WTC11 (cell line): ENCODE measurements around the gene TMEM154. TPM values are rescaled to one million over a fixed set of nuclear protein-coding genes. Genes with fewer than 3 reads are reported as not detected.

Experiments
- ATAC-seq: fragments of 200-7000 bp; cut with Tn5 transposase; 2 replicates; pipeline ENCODE4 v1.10.0; 2021; ENCODE audit warnings: mild to moderate bottlenecking, moderate library complexity
- CTCF ChIA-PET: fragments of 300-600 bp; sonication (Branson Sonifier 250); formaldehyde crosslinking; loops from one replicate; lab custom pipeline; 2021; ENCODE audit warnings: antibody characterized with exemption; lab: Charles Lee
- POLR2A ChIA-PET: fragments of 350-600 bp; sonication (Branson Sonifier 250); formaldehyde crosslinking; loops from one replicate; lab custom pipeline; 2021; ENCODE audit warnings: antibody characterized with exemption; lab: Charles Lee
- DNase-seq: peaks from one replicate; pipeline ENCODE4 v3.0.0; 2021; ENCODE audit warnings: low spot score
- H3K27ac Mint-ChIP-seq: 2 replicates; pipeline ENCODE4 v1.8.0; 2021; ENCODE audit warnings: mixed read lengths
- H3K27me3 Mint-ChIP-seq: 2 replicates; pipeline ENCODE4 v1.8.0; 2021; ENCODE audit warnings: low read depth, mild to moderate bottlenecking, moderate library complexity, mixed read lengths
- H3K36me3 Mint-ChIP-seq: 2 replicates; pipeline ENCODE4 v1.8.0; 2021; ENCODE audit warnings: mixed read lengths
- H3K4me1 Mint-ChIP-seq: 2 replicates; pipeline ENCODE4 v1.8.0; 2022; ENCODE audit warnings: mixed read lengths
- H3K4me3 Mint-ChIP-seq: 2 replicates; pipeline ENCODE4 v1.8.0; 2021; ENCODE audit warnings: mild to moderate bottlenecking, moderate library complexity, mixed read lengths
- H3K9me3 Mint-ChIP-seq: 2 replicates; pipeline ENCODE4 v1.8.0; 2021; ENCODE audit warnings: mixed read lengths
- CREM ChIP-seq: sonication (generic); formaldehyde crosslinking; IDR thresholded peaks from 2 replicates; pipeline ENCODE4 v1.8.1; 2022; ENCODE audit warnings: mild to moderate bottlenecking, missing genetic modification reagents, moderate library complexity
- E2F4 ChIP-seq: sonication (generic); formaldehyde crosslinking; IDR thresholded peaks from 2 replicates; pipeline ENCODE4 v1.8.1; 2022; ENCODE audit warnings: low read depth, mild to moderate bottlenecking, moderate library complexity, missing genetic modification reagents, borderline replicate concordance
- HMGXB4 ChIP-seq: sonication (generic); formaldehyde crosslinking; IDR thresholded peaks from 2 replicates; pipeline ENCODE4 v1.8.1; 2023; ENCODE audit warnings: mild to moderate bottlenecking, moderate library complexity, missing genetic modification reagents
- IRF2 ChIP-seq: sonication (generic); formaldehyde crosslinking; IDR thresholded peaks from 2 replicates; pipeline ENCODE4 v1.8.0; 2022; ENCODE audit warnings: low read depth, missing genetic modification reagents, borderline replicate concordance
- KAT7 ChIP-seq: sonication (generic); formaldehyde crosslinking; IDR thresholded peaks from 2 replicates; pipeline ENCODE4 v1.8.1; 2023; ENCODE audit warnings: missing genetic modification reagents, mild to moderate bottlenecking, borderline replicate concordance
- STAT6 ChIP-seq: sonication (generic); formaldehyde crosslinking; conservative IDR thresholded peaks from 2 replicates; pipeline ENCODE4 v1.8.1; 2023; ENCODE audit warnings: mild to moderate bottlenecking, low read depth, missing genetic modification reagents, moderate library complexity
- ZBTB21 ChIP-seq: sonication (generic); formaldehyde crosslinking; IDR thresholded peaks from 2 replicates; pipeline ENCODE4 v1.8.1; 2023; ENCODE audit warnings: mild to moderate bottlenecking, missing genetic modification reagents, borderline replicate concordance
- ZNF232 ChIP-seq: sonication (generic); formaldehyde crosslinking; IDR thresholded peaks from 2 replicates; pipeline ENCODE4 v1.8.0; 2022; ENCODE audit warnings: mild to moderate bottlenecking, missing genetic modification reagents
- ZNF396 ChIP-seq: fragments of 250-450 bp; sonication (Bioruptor Pico); IDR thresholded peaks from 2 replicates; pipeline ENCODE4 v1.8.0; 2021; ENCODE audit warnings: mild to moderate bottlenecking, moderate library complexity, borderline replicate concordance
- ZNF532 ChIP-seq: fragments of 250-450 bp; sonication (Bioruptor Pico); IDR thresholded peaks from 2 replicates; pipeline ENCODE4 v1.9.0; 2021; ENCODE audit warnings: mild to moderate bottlenecking, borderline replicate concordance
- total RNA-seq: library from RNA; stranded (reverse); gene quantifications from 3 replicates; pipeline ENCODE4 v1.2.3, GENCODE V29; 2021

TMEM154 gene
- total RNA-seq, 1 experiment from 2014 or later, result 2.1 TPM

GRCh38 chr4:152690706-152691651 is 11.2 kb upstream of the TMEM154 start:
- ChIA-PET CTCF (no interaction called here), POLR2A (interaction anchor here (0.6 kb wide), 1 partner anchor 307 kb away, joined by 3 read pairs; no protein-coding TSS in a partner anchor)
- H3K27ac Mint-ChIP-seq, result no peak overlapping the region
- TF ChIP-seq ZNF532 (CRISPR knock-in tag) (no peak), ZNF396 (CRISPR knock-in tag) (no peak), E2F4 (CRISPR knock-in tag) (no peak), IRF2 (CRISPR knock-in tag) (no peak), STAT6 (CRISPR knock-in tag) (no peak), ZBTB21 (CRISPR knock-in tag) (no peak), KAT7 (CRISPR knock-in tag) (no peak), HMGXB4 (CRISPR knock-in tag) (no peak), ZNF232 (CRISPR knock-in tag) (no peak)
- no peak for DNase-seq
- H3K4me1 Mint-ChIP-seq, result peaks cover 35% of the 10 kb centered on the region
- H3K4me3 Mint-ChIP-seq, result no peak overlapping the region
- no peaks in the 10 kb centered on the region for H3K27me3 Mint-ChIP-seq
- H3K36me3 Mint-ChIP-seq, result no peaks in the 10 kb centered on the region
- ATAC-seq, result no peak
- no peaks in the 10 kb centered on the region for H3K9me3 Mint-ChIP-seq

GRCh38 chr4:152689615-152690501 is 10.1 kb upstream of the TMEM154 start:
- DNase-seq (no peak), ATAC-seq (no peak)
- no peak for TF ChIP-seq CREM (CRISPR knock-in tag)
- no peak overlapping the region for H3K4me3 Mint-ChIP-seq
- peaks cover 33% of the 10 kb centered on the region for H3K4me1 Mint-ChIP-seq
- H3K9me3 Mint-ChIP-seq, result no peaks in the 10 kb centered on the region
- no peaks in the 10 kb centered on the region for H3K36me3 Mint-ChIP-seq
- ChIA-PET POLR2A (no interaction called here), CTCF (interaction anchor here (1.7 kb wide), 1 partner anchor 16 kb away, joined by 5 read pairs; no protein-coding TSS in a partner anchor)
- no peak overlapping the region for H3K27ac Mint-ChIP-seq
- H3K27me3 Mint-ChIP-seq, result no peaks in the 10 kb centered on the region
